Uterus (tissue), 2 donors: Measurements from ENCODE around the gene RGS6.

Experiments
- POLR2A ChIP-seq, 2 donors: fragments of 450-650 bp; IDR thresholded peaks; one replicate each; pipeline ENCODE4 v1.6.1; 2016; ENCODE audit warnings: antibody characterized with exemption in 2 of 2, mild to moderate bottlenecking in 1 of 2, moderate library complexity in 1 of 2
- TF ChIP-seq, protein P1 (sequence below), 4 experiments: fragments of 200-600 bp in 2 of 4; fragments of 450-650 bp in 2 of 4; sonication (generic) in 2 of 4; IDR thresholded peaks; one replicate each; pipeline ENCODE4 v1.5.1; 2016 to 2019; ENCODE audit warnings: antibody characterized with exemption in 4 of 4, mild to moderate bottlenecking in 2 of 4, moderate library complexity in 1 of 4

GRCh38 chr14:72553161-72553560, 620.9 kb downstream of the RGS6 start:
- TF ChIP-seq, protein P1, sequence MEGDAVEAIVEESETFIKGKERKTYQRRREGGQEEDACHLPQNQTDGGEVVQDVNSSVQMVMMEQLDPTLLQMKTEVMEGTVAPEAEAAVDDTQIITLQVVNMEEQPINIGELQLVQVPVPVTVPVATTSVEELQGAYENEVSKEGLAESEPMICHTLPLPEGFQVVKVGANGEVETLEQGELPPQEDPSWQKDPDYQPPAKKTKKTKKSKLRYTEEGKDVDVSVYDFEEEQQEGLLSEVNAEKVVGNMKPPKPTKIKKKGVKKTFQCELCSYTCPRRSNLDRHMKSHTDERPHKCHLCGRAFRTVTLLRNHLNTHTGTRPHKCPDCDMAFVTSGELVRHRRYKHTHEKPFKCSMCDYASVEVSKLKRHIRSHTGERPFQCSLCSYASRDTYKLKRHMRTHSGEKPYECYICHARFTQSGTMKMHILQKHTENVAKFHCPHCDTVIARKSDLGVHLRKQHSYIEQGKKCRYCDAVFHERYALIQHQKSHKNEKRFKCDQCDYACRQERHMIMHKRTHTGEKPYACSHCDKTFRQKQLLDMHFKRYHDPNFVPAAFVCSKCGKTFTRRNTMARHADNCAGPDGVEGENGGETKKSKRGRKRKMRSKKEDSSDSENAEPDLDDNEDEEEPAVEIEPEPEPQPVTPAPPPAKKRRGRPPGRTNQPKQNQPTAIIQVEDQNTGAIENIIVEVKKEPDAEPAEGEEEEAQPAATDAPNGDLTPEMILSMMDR (IDR thresholded peaks at IDR 0.05), result no peak
- no peak for TF ChIP-seq POLR2A (IDR thresholded peaks at IDR 0.05)
